ENCODE measurements around the gene VAPA.

VAPA gene

DNA sequence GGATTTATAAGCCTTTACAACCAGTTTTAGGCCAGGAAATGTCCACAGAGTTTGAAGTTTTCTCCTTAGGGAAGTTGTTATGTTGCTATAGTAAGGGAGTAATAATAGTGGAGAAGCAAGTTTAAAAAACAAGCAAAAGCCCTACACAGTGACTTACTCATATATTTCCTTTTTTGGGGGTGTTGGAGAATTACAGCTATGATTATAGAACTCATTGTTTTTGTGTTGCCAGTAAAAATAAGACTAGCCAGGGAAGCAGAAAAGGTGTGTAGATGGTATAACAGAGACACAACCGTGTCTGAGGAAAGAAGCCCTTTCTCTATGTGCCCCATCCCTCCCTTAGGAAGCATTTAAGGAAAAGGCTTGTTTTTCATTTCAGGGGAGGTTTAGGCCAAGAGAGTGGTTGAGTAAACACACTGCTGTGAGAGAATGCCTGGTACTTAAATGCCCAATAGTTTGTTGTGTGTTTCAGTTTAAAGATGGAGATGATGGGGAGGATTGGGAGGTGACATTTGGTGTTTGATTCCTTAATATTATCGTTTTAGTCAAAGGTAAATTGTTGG lies 2.3 kb downstream of the VAPA start:
- no peak for DNase-seq

DNA sequence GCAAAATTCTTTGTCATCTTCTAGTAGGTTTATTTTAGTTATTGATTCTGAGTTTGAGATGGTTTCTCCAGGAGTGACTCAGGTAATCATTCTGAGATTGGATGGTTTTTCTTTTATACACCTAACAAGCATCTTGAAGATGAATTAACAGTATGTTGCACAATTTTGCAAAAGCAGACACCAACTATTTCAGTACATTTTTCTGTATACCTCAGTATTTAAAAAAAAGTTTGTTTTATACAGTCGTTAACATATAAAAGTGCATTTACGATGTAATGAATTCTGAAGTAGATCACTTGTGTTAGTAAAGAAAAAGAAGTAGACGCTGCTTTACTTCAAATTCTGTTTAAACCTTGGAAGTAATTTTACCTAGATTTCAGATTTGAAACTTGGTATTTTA lies 3.0 kb downstream of the VAPA start:
- no peak for DNase-seq

DNA sequence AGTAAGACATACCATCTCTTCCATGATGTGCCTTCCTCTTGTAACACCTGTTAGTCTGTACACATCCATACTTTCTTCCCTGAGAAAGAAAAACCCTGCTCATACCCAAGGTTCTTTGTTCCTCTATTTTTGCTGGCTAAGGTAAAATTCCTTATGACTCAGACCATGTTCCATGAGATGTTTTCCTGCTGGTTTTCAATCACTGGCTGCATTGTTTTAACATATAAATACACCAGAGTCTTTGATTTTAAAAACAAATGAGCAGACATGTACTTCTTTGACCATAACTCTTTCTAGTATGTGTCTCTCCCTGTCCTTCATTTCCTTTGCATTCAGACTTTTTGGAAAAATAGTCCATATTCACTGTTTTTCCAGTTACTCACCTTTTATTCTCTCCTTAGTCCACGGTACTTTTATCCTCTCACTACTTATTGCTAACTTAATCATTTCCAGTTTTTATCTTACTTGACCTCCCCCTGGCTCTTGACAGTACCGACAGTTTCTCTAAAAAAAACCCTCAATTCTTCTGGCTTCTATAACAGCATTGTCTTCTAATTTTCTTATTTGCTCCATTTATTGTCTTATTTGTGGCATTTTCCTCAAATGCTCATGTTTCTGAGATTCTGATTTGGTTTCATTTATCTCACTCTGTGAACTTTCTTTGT lies 4.3 kb downstream of the VAPA start:
- no peak for DNase-seq

DNA sequence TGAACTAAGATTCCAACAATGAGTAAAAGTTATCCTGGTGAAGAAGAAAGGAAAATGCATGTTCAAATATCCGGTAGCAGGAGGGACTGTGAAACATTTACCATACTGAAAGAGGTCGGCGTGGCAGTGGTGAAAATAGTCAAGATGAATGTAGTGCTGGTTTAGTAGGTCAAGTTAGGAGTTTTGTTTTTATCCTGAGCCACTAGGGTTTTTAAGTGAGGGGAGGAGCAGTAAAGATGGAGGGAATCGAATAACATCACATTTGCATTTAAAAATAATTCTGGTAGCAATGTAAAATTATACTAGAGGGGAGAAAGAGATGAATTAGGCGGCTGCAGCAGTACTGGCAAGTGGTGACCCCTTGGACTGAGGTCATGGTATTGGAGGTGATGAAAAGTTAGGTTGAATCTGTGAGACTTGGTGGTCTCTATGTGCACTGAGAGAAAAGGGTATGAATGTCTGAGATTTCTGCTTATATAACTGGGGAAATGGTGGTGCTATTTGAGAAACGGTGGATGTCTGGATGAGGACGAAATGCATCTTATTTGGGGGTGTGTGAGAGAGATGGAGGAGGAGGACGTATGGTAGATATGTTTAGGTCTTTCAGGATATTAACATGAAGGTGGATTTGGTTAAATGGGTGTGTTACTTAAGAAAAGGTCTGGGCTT lies 5.9 kb downstream of the VAPA start:
- no peak for DNase-seq

DNA sequence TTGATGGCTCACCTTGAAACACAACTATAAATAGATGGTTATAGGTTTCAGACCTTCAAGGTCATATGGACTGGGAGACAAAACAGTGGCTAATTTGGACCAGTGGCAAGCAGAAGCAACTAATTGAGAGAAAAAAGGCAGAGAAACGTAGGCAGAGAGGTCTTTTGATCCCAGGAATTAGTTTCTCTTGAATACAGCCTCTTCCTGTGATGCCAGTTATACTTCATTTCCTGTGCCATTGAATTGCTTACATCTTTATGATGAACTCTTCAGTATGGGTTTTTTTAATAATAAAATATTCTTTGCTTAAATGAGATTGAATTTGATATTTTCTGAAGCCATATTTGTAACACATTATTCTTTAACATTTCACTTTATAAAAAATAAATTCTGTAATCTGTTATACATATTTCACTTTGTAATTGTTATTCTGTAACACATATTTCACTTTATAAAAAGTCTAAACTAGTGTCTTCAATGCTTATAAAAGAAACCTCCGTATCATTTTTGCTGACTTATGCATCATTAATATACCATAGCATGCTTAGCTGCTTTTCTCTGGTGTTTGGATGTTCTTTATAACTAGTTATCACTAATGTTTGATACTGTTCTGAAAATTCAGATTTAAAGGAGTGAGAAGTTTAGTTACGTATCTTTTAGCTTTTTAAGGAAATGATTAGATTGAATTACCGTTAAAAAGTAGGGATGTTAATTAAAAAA lies 8.9 kb downstream of the VAPA start:
- no peak for DNase-seq

DNA sequence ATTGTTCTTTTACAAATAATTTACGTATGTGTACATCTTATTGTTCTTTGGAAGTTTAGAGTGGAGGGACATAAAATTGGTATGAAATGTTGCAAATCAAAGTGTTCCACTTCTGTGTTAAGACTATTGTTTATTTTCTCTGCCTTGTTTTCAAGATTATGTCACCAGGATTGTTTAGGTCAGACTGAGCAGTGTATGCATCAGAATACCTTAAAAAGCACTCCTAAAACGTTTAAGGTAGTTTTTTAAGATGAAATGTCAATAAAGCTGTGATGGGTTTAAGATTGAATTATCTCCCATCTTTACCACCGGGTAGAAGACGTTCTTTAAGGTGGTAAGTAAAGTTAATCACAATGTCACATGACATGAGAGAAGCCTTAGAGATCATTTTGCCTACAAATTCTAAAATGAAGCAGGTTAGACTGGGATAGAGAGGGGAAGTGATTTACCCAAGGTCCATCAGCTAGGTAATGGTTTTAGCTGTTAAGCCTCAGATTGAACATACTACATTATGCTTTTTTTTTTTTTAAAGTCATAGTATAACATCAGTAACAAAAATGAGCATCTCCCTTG lies 10.6 kb downstream of the VAPA start:
- DNase-seq = no peak

DNA sequence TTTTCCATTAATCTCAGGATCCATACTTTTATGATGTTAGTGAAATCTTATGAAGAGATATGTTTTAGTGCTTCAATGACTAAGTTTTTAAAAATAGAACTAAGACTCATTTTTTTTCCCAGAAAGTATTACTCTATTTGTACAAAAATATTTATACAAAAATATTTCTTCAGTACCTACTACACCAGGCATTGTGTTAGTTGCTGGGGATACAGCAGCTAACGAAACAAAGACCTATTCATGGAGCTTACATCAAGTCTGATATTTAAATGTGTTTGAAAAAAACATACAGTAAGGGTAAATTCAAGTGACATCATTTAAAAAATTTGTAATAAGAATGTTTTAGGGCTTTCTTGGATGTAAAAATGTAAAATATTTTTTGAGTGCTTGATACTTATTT lies 11.6 kb downstream of the VAPA start:
- no peak for DNase-seq

DNA sequence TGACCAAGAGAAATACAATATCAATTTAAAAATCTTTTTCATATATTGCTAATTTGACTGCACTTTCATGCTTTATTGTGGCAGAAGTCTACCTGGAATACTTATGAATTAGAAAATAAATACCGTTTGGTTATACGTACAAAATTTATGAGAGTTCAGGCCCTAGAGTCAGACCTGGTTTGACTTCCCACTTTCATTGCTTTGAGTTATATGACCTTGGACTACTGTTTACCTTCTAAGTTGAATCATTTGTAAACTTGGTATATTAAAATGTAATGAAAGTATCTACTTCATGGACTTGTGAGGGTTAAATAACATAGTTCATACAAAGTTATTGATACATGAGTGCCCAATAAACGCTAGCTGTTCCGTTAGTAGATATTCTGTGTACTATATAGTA lies 12.0 kb downstream of the VAPA start:
- no peak for DNase-seq

DNA sequence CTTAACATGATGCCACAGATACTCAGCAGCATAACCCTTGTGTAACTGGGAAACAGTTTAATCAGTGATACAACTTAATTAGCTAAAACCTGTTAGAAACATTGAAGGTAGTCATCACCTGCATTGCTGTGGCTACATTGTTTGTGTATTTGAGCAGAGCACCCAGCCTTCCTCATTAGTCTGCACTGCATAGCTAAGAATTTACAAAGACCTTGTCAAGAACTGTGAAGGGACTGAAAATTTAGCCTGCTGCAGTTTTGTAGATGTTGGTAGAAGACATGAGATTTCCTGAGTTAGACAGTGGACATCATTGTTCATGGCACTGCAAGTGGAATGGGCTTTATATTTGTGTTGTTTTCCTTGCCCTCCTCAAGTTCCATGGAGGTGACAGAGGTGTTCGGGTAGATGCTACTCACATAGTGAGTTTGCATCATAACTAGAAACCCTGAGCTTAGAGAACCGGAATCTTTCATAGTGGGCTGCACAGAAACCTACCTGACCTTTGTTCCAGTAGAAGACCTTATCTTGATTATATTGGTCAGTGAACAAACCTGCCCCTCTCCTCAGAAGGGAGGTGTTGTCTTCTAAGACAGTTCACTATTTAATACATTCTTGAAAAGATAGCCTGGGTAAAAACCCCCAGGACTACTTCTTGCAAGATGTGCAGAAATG lies 12.5 kb downstream of the VAPA start:
- no peak for DNase-seq

DNA sequence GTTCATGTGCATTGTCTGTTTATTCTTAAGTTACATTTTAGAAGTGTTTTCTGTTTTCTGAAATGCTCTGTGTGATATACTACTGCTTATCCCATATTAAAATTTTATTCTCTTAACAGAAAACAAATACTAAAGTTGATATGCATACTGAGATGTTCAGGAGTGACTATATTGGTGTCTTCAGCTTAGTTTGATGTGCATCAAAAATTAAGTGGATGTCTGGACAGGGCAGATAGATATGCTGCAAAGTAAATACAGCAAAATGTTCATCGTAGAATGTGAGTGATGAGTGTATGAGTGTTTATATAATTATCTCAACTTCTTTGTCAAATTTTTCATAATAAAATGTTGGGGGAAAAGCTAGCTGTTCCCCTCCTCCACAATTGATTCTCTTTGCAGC lies 13.2 kb downstream of the VAPA start:
- no peak for DNase-seq

DNA sequence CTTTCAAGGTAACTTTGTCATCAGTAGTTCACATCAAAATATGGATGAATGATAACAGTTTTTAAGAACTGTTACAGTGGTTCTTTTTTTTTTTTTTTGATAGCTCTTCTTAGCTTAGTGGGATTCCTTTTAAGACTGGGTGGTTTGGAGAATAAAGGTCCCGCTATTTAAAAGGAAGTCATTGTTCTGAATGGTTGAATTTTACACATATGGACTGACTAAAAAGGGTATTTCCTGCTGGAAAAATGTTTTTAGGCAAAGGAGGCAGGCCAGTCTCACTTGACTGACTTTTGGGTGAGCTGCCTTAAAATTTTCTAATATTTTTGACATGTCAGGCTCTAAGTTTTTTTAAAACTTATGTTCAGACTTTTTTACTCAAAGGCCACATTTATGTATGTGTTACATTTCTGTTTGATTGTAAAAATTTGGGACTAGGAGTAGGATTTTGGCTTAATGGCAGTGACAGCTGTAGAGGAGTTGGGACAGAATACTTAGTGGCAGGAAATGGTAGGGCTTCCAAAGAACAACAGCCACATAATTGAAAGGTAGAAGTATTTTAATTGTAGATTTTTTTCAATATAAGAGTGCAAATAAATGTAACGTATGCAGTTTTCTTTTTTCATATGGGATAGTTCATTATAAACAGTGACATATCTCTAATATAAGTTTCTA lies 13.7 kb downstream of the VAPA start:
- no peak for DNase-seq

DNA sequence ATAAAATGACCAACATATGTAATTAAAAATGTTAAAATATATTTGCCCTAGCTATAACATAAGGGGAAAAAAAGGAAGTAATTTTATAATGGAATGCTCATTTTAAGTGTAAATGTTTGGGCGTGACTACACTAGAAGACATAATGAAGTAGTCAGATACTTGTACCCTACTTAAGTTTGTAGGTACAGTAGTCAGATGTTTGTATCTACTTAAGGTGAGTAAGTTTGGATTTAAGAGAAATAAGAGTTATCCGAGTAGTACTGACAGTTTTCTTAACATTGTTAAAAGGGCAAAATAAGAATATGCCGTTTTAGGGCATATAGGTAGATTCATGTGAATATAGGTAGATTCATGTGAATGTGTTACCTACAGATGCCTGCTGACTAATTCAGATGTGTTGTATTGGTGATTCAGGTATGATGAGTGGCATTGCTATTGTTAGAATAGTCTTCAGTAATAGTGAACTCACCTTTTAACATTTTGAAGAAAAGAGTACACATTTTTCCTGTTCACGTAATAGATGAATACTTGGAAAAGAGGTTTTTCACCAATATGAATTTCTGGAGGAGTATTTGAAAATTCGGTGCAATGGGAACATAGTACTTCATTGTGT lies 14.9 kb downstream of the VAPA start:
- no peak for DNase-seq

DNA sequence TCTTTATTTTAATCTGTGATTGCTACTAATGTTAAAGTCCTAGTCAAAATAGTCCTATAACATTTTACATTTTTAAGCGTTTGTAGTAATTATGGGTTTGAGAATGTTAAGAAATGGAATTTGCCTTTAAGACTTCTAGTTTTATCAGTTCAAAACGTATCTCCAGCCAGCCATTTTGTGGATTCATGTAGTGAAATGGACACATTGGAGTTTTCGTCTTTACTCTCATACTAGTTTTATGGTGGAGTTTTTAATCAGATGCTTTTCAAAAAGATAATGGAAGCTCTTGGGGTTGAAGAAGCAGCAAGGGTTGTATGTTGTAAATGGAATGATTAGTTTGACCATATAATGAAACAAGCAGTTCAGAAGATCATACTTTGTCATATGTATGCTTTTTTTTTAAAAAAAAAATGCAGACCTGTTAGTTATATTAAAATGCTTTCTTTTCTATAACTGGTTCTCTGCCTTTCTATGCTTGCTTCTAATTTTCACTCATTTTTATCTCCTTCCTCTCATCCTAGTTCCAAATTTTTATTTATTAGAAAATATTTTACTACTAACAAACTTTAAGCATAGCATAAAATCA lies 16.6 kb downstream of the VAPA start:
- no peak for DNase-seq

DNA sequence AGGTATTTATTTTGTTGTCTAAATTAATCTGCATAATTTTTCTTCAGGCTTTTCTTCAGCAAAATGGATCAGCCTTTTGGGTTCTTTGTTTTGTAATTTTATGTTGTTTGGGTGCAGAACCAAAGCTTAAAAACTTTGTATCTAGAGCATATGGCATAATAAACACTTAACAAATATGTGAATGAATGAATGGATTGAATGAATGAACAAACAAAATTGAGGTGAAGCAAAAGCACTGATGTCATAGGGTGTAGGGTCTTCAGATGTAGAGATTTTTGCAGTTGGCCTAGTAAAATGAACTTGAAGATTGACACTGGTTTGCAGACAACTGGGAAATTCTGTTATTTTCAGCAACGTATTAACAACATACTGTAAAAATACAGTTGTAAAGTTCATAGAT lies 17.3 kb downstream of the VAPA start:
- DNase-seq = no peak

DNA sequence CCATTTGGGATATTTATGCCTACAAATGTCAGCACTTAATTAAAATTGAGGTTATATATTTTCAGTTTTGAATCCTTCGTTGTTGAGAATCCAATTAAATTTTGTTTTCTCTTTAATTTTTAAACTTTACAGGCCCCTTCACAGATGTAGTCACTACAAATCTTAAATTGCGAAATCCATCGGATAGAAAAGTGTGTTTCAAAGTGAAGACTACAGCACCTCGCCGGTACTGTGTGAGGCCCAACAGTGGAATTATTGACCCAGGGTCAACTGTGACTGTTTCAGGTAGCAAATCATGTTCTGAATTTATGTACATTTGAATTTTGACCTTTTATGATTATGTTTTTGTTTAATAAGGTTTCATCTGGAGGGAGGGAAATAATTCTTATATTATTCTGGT lies 17.9 kb downstream of the VAPA start:
- no peak for DNase-seq

DNA sequence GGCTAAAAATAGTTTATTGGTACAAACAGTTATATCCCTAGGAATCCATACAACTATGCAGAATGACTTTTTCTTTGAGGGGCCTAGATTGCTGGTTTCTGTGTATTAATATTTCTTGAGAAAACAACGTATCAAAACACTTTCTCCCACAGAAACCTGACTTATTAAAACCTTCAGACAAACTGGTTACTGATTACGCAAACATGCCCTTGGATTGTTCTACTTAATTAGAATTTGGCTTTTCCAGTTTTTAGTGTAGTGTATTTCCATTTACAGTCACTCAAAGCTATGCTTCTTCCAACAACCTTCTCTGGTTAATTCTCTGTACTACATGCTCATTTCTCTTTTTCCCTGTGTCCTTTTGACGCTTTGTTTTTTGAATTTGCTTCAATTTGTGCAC lies 20.0 kb downstream of the VAPA start:
- DNase-seq = no peak

DNA sequence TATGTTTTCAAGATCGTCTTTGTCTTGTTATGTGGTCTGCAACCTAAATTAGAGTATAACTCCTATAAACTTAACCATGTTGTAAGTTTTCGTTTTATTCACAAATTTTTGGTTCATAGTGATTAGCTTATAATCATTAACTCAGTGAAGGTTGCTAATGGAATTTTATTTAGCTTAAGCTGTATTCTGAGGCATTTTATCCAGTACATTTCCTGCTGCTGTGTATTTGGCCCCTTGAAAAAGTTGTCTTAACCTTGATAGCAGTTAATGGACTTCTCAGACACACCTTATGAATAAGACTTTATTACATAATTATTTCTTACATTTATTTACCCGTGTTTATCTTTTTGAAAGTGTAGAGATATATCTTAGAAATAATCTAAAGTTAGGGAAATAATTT lies 20.5 kb downstream of the VAPA start:
- DNase-seq = no peak

DNA sequence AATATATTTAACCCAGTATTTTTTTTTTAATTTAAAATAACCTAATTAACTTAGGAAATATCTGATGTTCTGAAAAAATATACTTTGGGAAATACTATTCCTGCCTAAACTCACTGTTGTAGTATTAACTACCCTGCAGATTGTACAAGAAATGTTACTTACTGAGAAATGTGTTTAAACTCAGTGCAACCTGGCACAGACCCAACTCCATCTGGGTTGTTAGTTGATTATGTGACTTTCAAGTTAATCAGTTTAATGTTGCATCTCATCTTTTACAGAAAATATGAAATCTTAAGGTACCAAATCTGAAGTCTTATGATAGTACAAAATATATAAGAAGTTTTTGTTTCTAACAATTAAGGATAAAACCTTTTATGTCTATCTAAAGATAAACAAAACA lies 27.3 kb downstream of the VAPA start:
- DNase-seq = no peak

DNA sequence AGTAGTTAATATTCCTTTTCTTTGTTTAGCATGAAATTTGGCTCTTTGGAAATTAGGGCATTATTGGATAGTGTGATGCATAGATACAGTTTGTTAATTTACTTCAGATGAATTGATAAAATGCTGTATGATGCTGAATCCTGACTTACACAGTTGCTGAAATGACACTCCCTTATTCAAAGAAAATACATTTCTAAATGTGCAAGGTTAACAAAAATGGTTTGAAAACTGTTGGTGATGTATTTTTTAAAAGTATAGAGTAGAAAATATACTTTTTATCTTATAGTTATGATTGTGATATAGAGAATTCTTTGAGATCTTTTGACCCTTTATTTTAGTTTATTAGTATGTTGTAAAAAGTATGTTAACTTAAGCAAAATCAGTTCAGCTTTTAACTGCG lies 27.8 kb downstream of the VAPA start:
- DNase-seq = no peak

DNA sequence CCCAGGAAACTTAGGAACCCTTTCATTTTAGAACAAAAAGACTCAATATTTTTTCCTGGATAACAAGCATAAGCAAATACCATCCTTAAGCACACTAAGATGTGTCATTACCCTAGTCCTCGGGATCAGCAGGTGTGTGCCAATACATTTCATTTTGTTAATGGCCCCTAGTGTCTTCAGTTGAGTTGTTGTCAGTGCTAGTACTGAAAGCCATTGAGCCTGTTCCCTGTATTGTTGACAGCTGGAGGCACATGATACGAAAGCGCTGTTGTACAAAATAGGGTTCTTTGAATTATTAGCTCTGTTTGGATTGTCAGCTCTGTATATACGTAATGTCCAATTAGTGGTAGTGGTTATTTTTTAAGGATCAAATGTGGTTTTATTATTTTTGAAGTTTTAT lies 29.5 kb downstream of the VAPA start:
- no peak for DNase-seq

DNA sequence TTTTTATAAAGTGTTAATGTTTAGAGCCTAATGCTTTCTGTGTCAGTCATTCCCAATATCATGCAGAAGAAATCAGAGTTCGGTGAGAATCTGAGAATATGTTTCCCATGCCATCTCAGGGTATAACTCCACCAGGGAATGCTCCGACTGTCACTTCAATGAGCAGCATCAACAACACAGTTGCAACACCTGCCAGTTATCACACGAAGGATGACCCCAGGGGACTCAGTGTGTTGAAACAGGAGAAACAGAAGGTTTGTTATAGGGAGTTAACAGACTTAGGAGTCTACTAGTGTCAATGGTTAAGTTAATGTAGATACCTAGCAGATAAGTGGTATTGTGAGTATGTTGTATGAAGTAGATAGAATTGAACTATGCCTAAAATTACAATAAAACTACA lies 31.0 kb downstream of the VAPA start:
- no peak for DNase-seq

DNA sequence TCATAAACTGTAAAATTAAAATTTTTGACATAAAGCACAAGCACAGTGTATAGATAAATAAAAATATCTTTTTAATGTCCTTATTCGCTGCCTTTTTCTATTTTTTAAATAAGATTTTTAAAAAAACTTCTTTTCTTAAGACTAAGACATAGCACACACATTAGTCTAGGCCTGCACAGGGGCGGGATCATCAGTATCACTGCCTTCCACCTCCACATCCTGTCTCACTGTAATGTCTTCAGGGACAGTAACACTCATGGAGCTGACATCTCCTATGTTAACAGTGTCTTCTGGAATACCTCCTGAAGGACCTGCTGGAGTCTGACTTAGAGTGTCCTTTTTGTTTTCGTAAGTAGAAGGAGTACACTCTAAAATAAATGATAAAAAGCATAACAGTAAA lies 33.0 kb downstream of the VAPA start:
- no peak for DNase-seq

Data from activated CD4-positive, alpha-beta T cell treated with anti-CD3 and anti-CD28 coated beads for 1 hour (primary cell).